H1 (cell line): ENCODE measurements around the gene CFAP97D2. TPM values are rescaled to one million over a fixed set of nuclear protein-coding genes. Genes with fewer than 3 reads are reported as not detected.

ENCODE experiments used
- RNF2 ChIP-seq: fragments of 200-900, 300-1000 bp; sonication (generic); IDR thresholded peaks from 2 replicates; pipeline ENCODE4 v1.7.1; 2016; ENCODE audit warnings: borderline replicate concordance, low read depth, mild to moderate bottlenecking, antibody characterized with exemption, low read length; ENCODE audit not compliant: poor library complexity, severe bottlenecking; ENCODE audit errors: missing control alignments
- polyA plus RNA-seq, 7 experiments: library from polyadenylated mRNA; depleted of rRNA in 3 of 7; stranded (reverse) in 5 of 7; unstranded in 2 of 7; fragments of >200 nt in 5 of 7; fragments of 200-250 nt in 2 of 7; gene quantifications; 1 replicate in 5 of 7; 2 replicates in 1 of 7; 4 replicates in 1 of 7; pipeline versions ENCODE4 v1.2.1 to v1.2.3, GENCODE V29; 2011 to 2013; ENCODE audit warnings: missing spikeins in 2 of 7, mixed read lengths in 2 of 7
- total RNA-seq: library from RNA; stranded (reverse); fragmentation: NEBNext Ultra II Directional; extraction: Animal tissue kit (Norgen Biotek cat#: 25700); gene quantifications from 2 replicates; pipeline ENCODE4 v1.2.1, GENCODE V29; 2021

Gene CFAP97D2
- total and polyA plus RNA-seq, 2 of the 8 experiments (the other 6 are each of a cell fraction or from before 2014, with no cell fraction given): not detected

DNA sequence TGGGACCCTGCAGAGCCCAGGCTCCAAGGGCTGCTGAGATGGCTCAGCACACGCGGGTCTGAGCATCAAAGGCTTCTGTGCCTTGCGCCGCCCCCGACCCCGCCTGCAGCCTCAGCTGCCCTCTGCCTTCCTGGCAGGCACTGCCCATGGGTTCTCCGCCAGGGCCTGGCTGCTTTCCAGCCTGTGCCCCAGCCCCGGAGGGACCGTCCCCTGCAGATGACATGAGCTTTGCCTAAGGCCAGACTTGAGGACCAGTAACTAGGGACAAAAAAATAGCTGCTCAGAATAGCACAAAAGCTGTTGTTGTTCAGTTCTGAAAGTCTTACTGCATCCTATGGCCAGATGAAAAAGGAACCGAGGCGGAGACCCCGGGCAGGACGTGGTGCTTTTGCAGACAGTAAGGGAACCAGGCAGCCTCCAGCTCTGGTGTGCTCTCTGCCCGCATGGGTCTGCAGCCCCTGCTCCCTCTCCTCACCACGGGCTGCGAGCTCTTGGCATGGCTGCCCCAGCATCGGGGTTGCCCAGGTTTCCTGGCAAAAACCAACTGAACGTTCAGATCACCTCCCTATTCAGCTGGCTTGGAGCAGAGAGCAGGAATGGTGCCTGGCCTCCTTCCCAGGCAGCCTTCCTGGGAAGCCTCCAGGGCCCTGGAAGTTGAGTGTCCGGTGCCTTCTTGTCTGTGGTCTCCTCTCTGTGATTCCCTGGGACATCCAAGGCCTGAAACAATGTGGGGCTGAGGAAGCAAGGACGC, 12.5 kb upstream of the CFAP97D2 start (continued):
- TF ChIP-seq RNF2: no peak
